GM12878 (cell line): Measurements from ENCODE around the gene GOLGA2.

Experiments
- BCL11A ChIP-seq: IDR thresholded peaks from 2 replicates; pipeline ENCODE4 v1.6.1; 2011; ENCODE audit warnings: low read depth, low read length
- CTCF ChIP-seq, 3 experiments: IDR thresholded peaks in 2 of 3; conservative IDR thresholded peaks in 1 of 3; 2 replicates each; pipeline ENCODE4 v1.5.1; 2011; ENCODE audit warnings: low read depth in 3 of 3, low read length in 3 of 3, mild to moderate bottlenecking in 3 of 3, control low read depth in 2 of 3, moderate library complexity in 2 of 3, inconsistent platforms in 1 of 3, mixed read lengths in 1 of 3; ENCODE audit not compliant: control insufficient read depth in 2 of 3, insufficient read depth in 1 of 3; ENCODE audit errors: extremely low read depth in 1 of 3
- RFX5 ChIP-seq: IDR thresholded peaks from 2 replicates; pipeline ENCODE4 v1.6.1; 2011; ENCODE audit warnings: low read depth, low read length, improper control_type of control experiment
- ZBTB33 ChIP-seq: fragments of 450-650 bp; IDR thresholded peaks from 2 replicates; pipeline ENCODE4 v1.6.1; 2017; ENCODE audit warnings: mild to moderate bottlenecking

- no peak for TF ChIP-seq ZBTB33
- TF ChIP-seq RFX5 = no peak
- no peak for TF ChIP-seq CTCF (IDR thresholded peaks at IDR 0.05 in 2 of 3, conservative IDR thresholded peaks at IDR 0.05 in 1 of 3; ENCODE audit: control insufficient read depth in 2 of 3, extremely low read depth in 1 of 3, insufficient read depth in 1 of 3, low read depth in 3 of 3, low read length in 3 of 3)
- TF ChIP-seq BCL11A = no peak
These were observed 4.7 kb downstream of the GOLGA2 start for GRCh38 chr9:128271112-128271511.
